Effector memory CD4-positive, alpha-beta T cell (primary cell): Measurements from ENCODE around the gene TBCC.

Source experiments
- DNase-seq, 3 donors: peaks; one replicate each; pipeline ENCODE4 v3.0.0-alpha.2; 2020
- H3K27ac ChIP-seq: 2 replicates; pipeline ENCODE4 v1.7.0; 2013; ENCODE audit warnings: mild to moderate bottlenecking, low read length, moderate library complexity; ENCODE audit not compliant: insufficient read depth, poor library complexity, severe bottlenecking
- H3K27me3 ChIP-seq: replicated peaks from 2 replicates; pipeline ENCODE4 v1.7.0; 2013; ENCODE audit warnings: mild to moderate bottlenecking, low read length; ENCODE audit not compliant: insufficient read depth, control insufficient read depth, poor library complexity, severe bottlenecking
- H3K36me3 ChIP-seq: 2 replicates; pipeline ENCODE4 v1.7.0; 2013; ENCODE audit warnings: mild to moderate bottlenecking, low read length, moderate library complexity; ENCODE audit not compliant: control insufficient read depth, insufficient read depth
- H3K4me1 ChIP-seq: 2 replicates; pipeline ENCODE4 v1.7.0; 2013; ENCODE audit warnings: low read length, mild to moderate bottlenecking; ENCODE audit not compliant: control insufficient read depth, insufficient read depth, poor library complexity, severe bottlenecking
- H3K4me3 ChIP-seq: 2 replicates; pipeline ENCODE4 v1.7.0; 2013; ENCODE audit warnings: low read length, low read depth, mild to moderate bottlenecking; ENCODE audit not compliant: insufficient read depth, poor library complexity, severe bottlenecking
- H3K9me3 ChIP-seq: 2 replicates; pipeline ENCODE4 v1.7.0; 2013; ENCODE audit warnings: mild to moderate bottlenecking, low read length, moderate library complexity; ENCODE audit not compliant: control insufficient read depth

TBCC gene

DNA sequence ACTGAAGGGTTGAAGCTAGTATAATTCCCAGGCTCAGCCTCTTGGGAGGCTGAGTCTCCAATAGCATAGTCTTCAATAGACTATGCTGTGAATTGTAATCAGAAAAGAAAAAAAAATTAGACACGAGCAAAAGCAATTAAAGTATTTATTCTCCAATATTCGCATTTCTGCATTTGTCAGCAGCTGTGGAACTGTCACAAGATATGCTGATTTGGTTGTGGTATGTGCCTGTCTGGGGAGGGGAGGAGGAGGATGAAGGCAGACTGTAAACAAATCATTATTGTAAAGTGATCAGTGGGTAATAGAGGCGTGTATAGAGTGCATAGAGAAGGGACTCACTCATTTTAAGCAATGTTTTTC, 25.8 kb upstream of the TBCC start:
- peak in 2 of 3 donors; percentile 25 to 36 for DNase-seq
- peak overlapping the region; percentile 84 for H3K27ac ChIP-seq

DNA sequence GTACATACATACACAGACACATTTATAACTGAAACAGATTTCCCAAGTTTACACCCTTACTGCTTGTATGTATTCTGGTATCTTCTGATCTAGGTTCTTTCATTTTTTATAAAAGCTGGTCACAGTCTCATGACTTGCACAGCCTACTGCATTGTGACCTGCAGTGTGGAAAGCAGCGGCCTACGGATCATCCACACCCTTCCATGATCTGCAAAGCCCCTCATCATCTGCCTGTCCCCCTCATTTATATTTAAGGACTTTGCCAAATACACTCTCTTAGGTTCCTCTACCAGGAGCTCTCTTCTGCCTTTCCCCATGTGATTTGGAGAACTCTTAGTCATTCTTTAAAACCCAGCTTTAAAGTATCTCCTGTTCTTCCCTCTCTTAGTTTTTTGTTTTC, 23.9 kb upstream of the TBCC start:
- no peaks in the 10 kb centered on the region for H3K9me3 ChIP-seq
- H3K27ac ChIP-seq, result peak overlapping the region; percentile 96
- peaks cover 46% of the 10 kb centered on the region for H3K4me1 ChIP-seq
- H3K36me3 ChIP-seq, result no peaks in the 10 kb centered on the region
- H3K27me3 ChIP-seq, result no peaks in the 10 kb centered on the region
- no peak for DNase-seq
- H3K4me3 ChIP-seq, result no peak overlapping the region

More for the DNA sequence above, 25.8 kb upstream of the TBCC start:
- Histone ChIP-seq H3K36me3 (no peaks in the 10 kb centered on the region), H3K27me3 (no peaks in the 10 kb centered on the region), H3K4me1 (peaks cover 59% of the 10 kb centered on the region), H3K9me3 (no peaks in the 10 kb centered on the region), H3K4me3 (peak overlapping the region; percentile 11)

DNA sequence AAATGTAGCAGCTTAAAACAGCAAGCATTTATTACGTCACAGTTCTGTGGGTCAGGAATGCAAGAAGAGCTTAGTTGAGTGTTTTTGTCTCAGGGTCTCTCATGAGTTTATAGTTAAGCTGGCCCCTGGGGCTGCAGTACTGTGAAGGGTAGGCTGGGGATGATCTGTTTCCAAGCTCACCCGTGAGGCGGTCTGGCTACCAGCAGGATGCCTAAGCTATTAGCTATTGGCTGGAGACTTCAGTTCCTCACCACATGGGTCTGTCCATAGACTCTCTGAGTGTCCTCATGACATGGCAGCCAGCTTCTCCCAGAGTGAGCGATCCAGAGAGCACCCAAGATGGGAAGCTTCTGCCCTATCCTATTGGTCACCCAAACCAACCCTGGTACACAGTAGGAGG, 23.1 kb upstream of the TBCC start:
- peaks cover 38% of the 10 kb centered on the region for H3K4me1 ChIP-seq
- H3K9me3 ChIP-seq, result no peaks in the 10 kb centered on the region
- H3K4me3 ChIP-seq, result no peak overlapping the region
- DNase-seq, result no peak
- no peak overlapping the region for H3K27ac ChIP-seq
- no peaks in the 10 kb centered on the region for H3K27me3 ChIP-seq
- H3K36me3 ChIP-seq, result no peaks in the 10 kb centered on the region

DNA sequence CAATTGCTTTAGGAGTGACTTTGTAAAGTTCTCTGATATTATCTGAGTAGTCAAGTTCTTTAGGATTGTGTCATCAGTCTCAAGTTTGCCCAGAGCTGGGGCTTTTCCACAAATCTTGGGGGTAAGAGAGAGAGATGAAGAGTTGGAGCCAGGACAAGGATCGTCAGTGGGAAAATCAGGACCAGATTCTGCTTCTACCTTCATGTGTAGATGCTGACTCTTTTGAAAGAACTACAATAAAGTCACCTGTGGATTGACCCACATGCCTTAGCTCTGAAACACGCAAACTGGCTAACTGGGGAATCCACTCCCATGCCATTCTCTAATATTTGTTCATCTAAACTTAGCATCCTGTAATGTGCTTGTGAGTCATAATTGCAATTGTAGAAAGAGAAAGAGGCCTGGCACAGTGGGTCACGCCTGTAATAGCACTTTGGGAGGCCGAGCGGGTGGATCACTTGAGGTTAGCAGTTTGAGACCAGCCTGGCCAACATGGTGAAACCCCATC, 20.3 kb upstream of the TBCC start:
- Histone ChIP-seq H3K4me1 (peaks cover 12% of the 10 kb centered on the region), H3K27ac (no peak overlapping the region), H3K4me3 (no peak overlapping the region), H3K27me3 (no peaks in the 10 kb centered on the region), H3K9me3 (no peaks in the 10 kb centered on the region), H3K36me3 (no peaks in the 10 kb centered on the region)
- DNase-seq, result no peak

DNA sequence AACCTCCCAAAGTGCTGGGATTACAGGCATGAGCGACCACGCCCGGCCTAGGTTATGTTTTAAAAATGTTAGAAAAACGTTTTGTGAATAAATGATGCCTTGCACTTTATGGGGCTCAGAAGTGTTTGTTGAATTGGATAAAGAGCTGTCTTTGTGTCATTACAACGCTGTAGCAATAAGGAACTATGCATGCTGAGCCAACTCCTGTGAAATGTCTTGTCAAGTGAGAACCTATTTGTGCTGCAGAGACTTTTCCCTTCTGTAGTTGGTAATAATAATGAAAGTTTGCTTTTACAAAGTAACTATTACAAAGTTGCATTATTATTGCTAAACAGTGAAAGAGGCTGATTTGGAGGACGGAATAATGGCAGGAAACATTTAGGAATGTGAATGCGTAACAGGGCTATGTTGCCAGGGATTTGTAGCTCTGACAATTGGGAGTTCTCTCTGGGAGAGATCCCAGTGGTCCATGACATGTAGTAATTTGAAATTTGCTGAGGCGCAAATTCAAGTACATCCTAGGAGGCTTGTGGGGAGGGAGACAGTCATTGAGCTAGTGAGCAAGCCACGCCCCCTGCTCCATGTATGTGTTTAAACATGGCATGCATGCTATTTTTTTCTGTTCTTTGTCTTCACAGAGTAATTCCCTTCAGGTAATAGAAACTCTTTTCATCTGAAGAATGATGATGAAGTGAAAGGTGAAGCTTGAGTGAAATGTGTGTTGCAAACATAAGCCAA, 19.2 kb upstream of the TBCC start:
- Histone ChIP-seq H3K9me3 (no peaks in the 10 kb centered on the region), H3K27ac (no peak overlapping the region), H3K4me1 (peaks cover 7% of the 10 kb centered on the region), H3K27me3 (no peaks in the 10 kb centered on the region), H3K4me3 (no peak overlapping the region), H3K36me3 (no peaks in the 10 kb centered on the region)
- DNase-seq, result no peak

DNA sequence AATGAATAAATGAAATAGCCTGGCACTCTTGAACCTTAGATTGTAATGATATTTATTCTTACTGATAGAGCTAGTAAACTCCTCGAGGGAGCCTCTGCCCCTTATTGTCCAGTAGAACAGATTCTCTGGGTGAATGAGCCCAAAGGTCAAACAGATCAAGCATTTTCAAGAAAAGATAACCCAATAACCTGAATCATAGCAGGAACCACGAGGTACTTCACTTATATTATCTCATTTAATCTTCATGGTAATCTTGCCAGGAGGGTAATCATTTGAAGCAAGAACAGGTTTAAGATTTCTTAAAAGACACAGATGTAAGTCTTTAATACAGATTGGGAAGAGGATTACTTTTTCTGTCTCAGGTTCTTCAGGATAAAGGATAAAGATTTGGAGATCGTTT, 17.0 kb upstream of the TBCC start:
- H3K27ac ChIP-seq, result no peak overlapping the region
- no peaks in the 10 kb centered on the region for H3K9me3 ChIP-seq
- no peak for DNase-seq
- peaks cover 6% of the 10 kb centered on the region for H3K36me3 ChIP-seq
- H3K4me3 ChIP-seq, result no peak overlapping the region
- H3K4me1 ChIP-seq, result no peaks in the 10 kb centered on the region
- H3K27me3 ChIP-seq, result no peaks in the 10 kb centered on the region

DNA sequence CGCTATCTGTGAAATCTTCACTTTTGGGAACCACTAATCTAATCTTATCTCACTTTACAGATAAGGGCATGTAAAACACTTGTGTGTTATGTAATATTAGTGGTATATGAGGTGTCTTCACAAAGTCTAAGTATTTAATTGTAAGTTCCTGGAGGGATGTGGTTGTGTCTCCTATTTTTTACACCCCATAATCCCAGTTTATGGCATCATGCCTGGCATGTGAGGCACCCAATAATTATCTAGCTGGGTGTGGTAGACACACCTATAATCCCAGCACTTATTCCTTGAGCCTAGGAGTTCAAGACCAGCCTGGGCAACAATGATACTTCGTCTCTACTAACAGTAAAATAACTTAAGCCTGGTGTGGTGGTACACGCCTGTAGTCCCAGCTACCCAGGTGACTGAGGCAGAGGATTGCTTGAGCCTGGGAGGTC, 16.5 kb upstream of the TBCC start:
- Histone ChIP-seq H3K4me3 (no peak overlapping the region), H3K27ac (no peak overlapping the region), H3K4me1 (no peaks in the 10 kb centered on the region), H3K27me3 (no peaks in the 10 kb centered on the region), H3K36me3 (peaks cover 6% of the 10 kb centered on the region), H3K9me3 (no peaks in the 10 kb centered on the region)
- no peak for DNase-seq

DNA sequence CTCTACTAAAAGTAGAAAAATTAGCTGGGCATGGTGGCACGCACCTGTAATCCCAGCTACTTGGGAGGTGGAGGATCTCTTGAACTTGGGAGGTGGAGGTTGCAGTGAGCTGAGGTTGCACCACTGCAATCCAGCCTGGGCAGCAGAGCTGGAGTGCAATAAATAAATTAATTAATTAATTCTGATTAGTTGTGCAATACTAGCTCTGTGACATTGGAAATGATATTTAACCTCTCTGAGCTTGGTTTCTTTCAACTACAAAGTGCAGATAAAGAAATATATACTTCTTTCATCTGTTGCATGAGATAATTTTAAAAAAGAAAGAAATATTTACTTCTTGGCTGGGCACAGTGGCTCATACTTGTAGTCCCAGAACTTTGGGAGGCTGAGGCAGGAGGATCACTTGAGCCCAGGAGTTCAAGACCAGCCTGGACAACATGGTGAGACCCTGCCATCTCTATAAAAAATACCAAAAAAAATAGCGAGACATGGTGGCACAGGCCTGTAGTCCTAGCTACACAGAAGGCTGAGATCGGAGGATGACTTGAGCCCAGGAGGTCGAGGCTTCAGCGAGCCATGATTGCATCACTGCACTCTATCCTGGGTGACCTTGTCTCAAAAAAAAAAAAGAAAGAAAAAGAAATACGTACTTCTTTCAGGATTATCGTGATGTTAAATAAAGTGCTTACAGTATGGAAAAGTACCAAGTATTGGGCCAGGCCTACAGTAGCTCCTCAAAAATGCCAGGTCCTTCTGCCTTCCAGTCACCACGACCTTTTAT, 15.6 kb upstream of the TBCC start:
- no peak for DNase-seq
- Histone ChIP-seq H3K4me1 (no peaks in the 10 kb centered on the region), H3K27ac (no peak overlapping the region), H3K9me3 (no peaks in the 10 kb centered on the region), H3K36me3 (peaks cover 6% of the 10 kb centered on the region), H3K27me3 (no peaks in the 10 kb centered on the region), H3K4me3 (no peak overlapping the region)

DNA sequence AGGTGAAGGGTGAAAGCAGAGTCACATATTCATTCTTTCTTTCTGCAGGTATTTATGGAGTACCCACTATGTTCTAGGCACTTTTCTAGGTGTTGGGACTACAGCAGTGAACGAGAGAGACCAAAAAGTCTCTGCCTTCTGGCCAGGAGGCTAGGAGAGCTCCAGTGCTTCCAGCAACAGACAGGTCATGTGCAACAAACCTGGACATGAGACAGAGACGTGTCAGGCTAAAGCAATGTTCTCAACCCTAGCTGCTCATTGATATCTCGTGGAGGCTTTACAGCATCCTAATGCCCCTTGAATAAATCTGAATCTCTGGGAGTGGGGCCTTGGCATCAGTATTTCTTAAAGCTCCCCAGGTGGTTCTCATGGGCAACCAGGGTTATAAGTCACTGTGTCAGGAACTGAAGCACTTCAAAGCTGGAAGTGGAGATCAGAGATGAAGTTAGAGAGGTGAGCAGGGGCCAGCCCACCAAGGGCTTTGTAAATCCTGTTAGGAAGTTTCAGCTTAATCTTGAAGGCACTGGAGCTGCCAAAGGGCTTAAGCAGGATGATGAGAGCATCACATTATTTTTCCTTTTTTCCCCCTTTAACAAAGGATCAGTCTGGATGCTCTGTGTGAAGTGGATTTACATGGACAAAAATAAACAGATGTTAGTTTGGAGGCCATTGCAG, 13.0 kb upstream of the TBCC start:
- Histone ChIP-seq H3K27me3 (no peaks in the 10 kb centered on the region), H3K4me1 (no peaks in the 10 kb centered on the region), H3K4me3 (no peak overlapping the region), H3K27ac (no peak overlapping the region), H3K36me3 (peaks cover 6% of the 10 kb centered on the region), H3K9me3 (no peaks in the 10 kb centered on the region)
- DNase-seq, result no peak

DNA sequence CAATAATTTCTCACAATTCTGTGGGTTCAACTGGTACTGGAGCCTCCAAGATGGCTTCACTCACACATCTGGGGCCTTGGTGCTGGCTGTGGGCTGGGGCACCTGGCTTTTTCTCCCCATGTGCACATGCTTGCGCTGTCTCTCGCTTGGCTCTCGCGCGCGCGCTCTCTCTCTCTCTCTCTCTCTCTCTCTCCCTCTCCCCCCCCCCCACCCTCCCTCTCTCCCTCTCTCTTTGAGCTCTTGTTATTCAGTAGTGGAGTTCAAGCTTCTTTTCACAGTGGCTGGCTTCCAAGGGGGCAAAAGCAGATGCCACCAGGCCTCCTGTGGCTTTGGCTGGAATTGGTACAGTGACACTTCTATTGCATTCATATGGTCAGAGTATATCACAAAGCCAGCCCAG, 10.8 kb upstream of the TBCC start:
- Histone ChIP-seq H3K4me3 (no peak overlapping the region), H3K9me3 (no peaks in the 10 kb centered on the region), H3K4me1 (no peaks in the 10 kb centered on the region), H3K36me3 (peaks cover 6% of the 10 kb centered on the region), H3K27ac (no peak overlapping the region), H3K27me3 (no peaks in the 10 kb centered on the region)
- no peak for DNase-seq
